ENCODE results near the gene KLHL10.

GRCh38 chr17:41870627-41871026 lies 33.0 kb downstream of the KLHL10 start:
- TF ChIP-seq CTCF (conservative IDR thresholded peaks at IDR 0.05; ENCODE audit: low read length) = no peak
- no peak for TF ChIP-seq EZH2phosphoT487 (IDR thresholded peaks at IDR 0.05; ENCODE audit: borderline replicate concordance, low read depth, low read length)
